Astrocyte (in vitro differentiated cells and primary cell): ENCODE measurements around the gene MAP3K3.

ENCODE experiments used
- CTCF ChIP-seq: IDR thresholded peaks from 2 replicates; pipeline ENCODE4 v1.5.1; 2011; ENCODE audit warnings: low read depth, mild to moderate bottlenecking, inconsistent platforms, low read length, moderate library complexity; ENCODE audit not compliant: insufficient read depth
- EZH2 ChIP-seq: IDR thresholded peaks from 2 replicates; pipeline ENCODE4 v1.6.1; 2012; ENCODE audit warnings: mild to moderate bottlenecking, low read length, inconsistent platforms; ENCODE audit not compliant: insufficient read depth

- no peak for TF ChIP-seq CTCF
- no peak for TF ChIP-seq EZH2
These were observed 23.7 kb downstream of the MAP3K3 start for GRCh38 chr17:63645775-63646487.
